Hepatocyte (in vitro differentiated cells): ENCODE measurements around the gene SPATA21.

Experiments used
- CTCF ChIP-seq: fragments of 200-600 bp; sonication (generic); IDR thresholded peaks from 2 replicates; pipeline ENCODE4 v1.5.1; 2016; ENCODE audit warnings: antibody characterized with exemption, mild to moderate bottlenecking; ENCODE audit not compliant: poor library complexity
- EZH2 ChIP-seq: fragments of 200-600 bp; sonication (generic); IDR thresholded peaks from 2 replicates; pipeline ENCODE4 v1.6.1; 2016; ENCODE audit warnings: antibody characterized with exemption, mild to moderate bottlenecking, borderline replicate concordance
- EZH2phosphoT487 ChIP-seq: fragments of 200-600 bp; sonication (generic); IDR thresholded peaks from one replicate; pipeline ENCODE4 v1.6.1; 2018; ENCODE audit warnings: antibody characterized with exemption, mild to moderate bottlenecking, low read depth, moderate library complexity; ENCODE audit not compliant: unreplicated experiment, severe bottlenecking

- no peak for TF ChIP-seq CTCF
- TF ChIP-seq EZH2 = no peak
- TF ChIP-seq EZH2phosphoT487 = no peak
Observed at GRCh38 chr1:16474166-16474800, 37.1 kb upstream of the SPATA21 start.
